ENCODE measurements around the gene OAF. TPM values are rescaled to one million over a fixed set of nuclear protein-coding genes. Genes with fewer than 3 reads are reported as not detected.

OAF gene
- total and polyA plus RNA-seq, 2 of the 8 experiments (the other 6 are each of a cell fraction or from before 2014, with no cell fraction given): 1.3 to 1.5 TPM

- no peaks in the 10 kb centered on the region for H3K79me2 ChIP-seq (ENCODE audit: control insufficient read depth in 1 of 2, insufficient read depth in 2 of 2, low read length in 2 of 2)
- TF ChIP-seq SP2 (IDR thresholded peaks at IDR 0.05; ENCODE audit: low read length): no peak
- no peak for TF ChIP-seq BRCA1 (IDR thresholded peaks at IDR 0.05; ENCODE audit: low read depth, low read length)
- no peak for TF ChIP-seq EP300 (IDR thresholded peaks at IDR 0.05; ENCODE audit: borderline replicate concordance in 1 of 2, low read depth in 2 of 2, low read length in 2 of 2)
- TF ChIP-seq CTBP2 (IDR thresholded peaks at IDR 0.05; ENCODE audit: borderline replicate concordance, insufficient read depth, insufficient read length, low read length): peak; percentile 25
- TF ChIP-seq TBP (IDR thresholded peaks at IDR 0.05; ENCODE audit: low read depth, low read length): peak; percentile 43; the same call in 1 of the 2 replicates
- peak; percentile 65 for TF ChIP-seq KDM4A (IDR thresholded peaks at IDR 0.05; ENCODE audit: low read depth, low read length, severe bottlenecking)
- TF ChIP-seq CHD1 (IDR thresholded peaks at IDR 0.05; ENCODE audit: low read depth, low read length): no peak
- TF ChIP-seq SP1 (IDR thresholded peaks at IDR 0.05; ENCODE audit: low read depth, low read length): 0 out of 2 replicates have a peak, but pooled peaks have one; percentile 33
- peak overlapping the region in 3 of 4 experiments; percentile 26 to 45 (median 40); a peak in 3 of 7 replicates for H3K9ac ChIP-seq (replicated peaks in 1 of 4; ENCODE audit: extremely low read depth in 1 of 4, low read depth in 3 of 4, low read length in 3 of 4)
- DNase-seq (ENCODE audit: low read depth in 1 of 2, low spot score in 2 of 2) (peak in 1 of 2 experiments; percentile 64), FAIRE-seq (no peak)
- H3K36me3 ChIP-seq (ENCODE audit: control insufficient read depth in 2 of 4, insufficient read depth in 4 of 4, low read length in 3 of 4): no peaks in the 10 kb centered on the region
- no peak overlapping the region for H3K23ac ChIP-seq (ENCODE audit: insufficient read length)
- peak overlapping the region; percentile 85; the same call in 1 of the 2 replicates for H2BK15ac ChIP-seq (ENCODE audit: low read length)
- peak overlapping the region; percentile 62 for H4K91ac ChIP-seq (replicated peaks; ENCODE audit: insufficient read length, low read length)
- no peaks in the 10 kb centered on the region; the same call in 1 of the 2 replicates for H3K79me1 ChIP-seq (ENCODE audit: low read depth, low read length)
- no peak overlapping the region for H3K4ac ChIP-seq (replicated peaks; ENCODE audit: insufficient read length, low read depth, low read length)
- no peaks in the 10 kb centered on the region for H4K20me1 ChIP-seq (replicated peaks in 1 of 2; ENCODE audit: control insufficient read depth in 1 of 2, insufficient read depth in 2 of 2, low read length in 2 of 2)
- no peak overlapping the region for H3K14ac ChIP-seq (ENCODE audit: insufficient read length)
- H3K9me3 ChIP-seq (ENCODE audit: insufficient read depth in 2 of 2, low read depth in 1 of 2, low read length in 1 of 2): no peaks in the 10 kb centered on the region
- H3K27me3 ChIP-seq (replicated peaks in 1 of 4; ENCODE audit: control insufficient read depth in 3 of 4, extremely low read depth in 1 of 4, insufficient read depth in 3 of 4, low read length in 3 of 4): peaks cover 0 to 7% (median 3%) of the 10 kb centered on the region in 4 experiments; a peak in 4 of 7 replicates
- H2BK20ac ChIP-seq (ENCODE audit: low read length): peak overlapping the region; percentile 88; the same call in 1 of the 2 replicates
- peaks cover 9 to 28% (median 16%) of the 10 kb centered on the region in 4 experiments for H3K4me1 ChIP-seq (replicated peaks in 1 of 4; ENCODE audit: control insufficient read depth in 3 of 4, insufficient read depth in 4 of 4, low read length in 3 of 4)
- H3K56ac ChIP-seq (replicated peaks; ENCODE audit: insufficient read length, low read depth, low read length): no peak overlapping the region
- 13% methylated on average over 9 of the region's 9 CpGs; no CpG with 5 or more reads in 1 of the 2 experiments for whole genome bisulfite sequencing, 2 experiments (ENCODE audit: extremely low coverage in 1 of 2, insufficient coverage in 1 of 2, insufficient read length in 1 of 2, insufficient replicate concordance in 2 of 2, low coverage in 1 of 2, low lambda C conversion rate in 2 of 2, missing lambda C conversion rate in 1 of 2)
- H2BK120ac ChIP-seq (replicated peaks; ENCODE audit: low read depth, low read length): peak overlapping the region; percentile 1
- peak overlapping the region; percentile 52; the same call in 1 of the 2 replicates for H3K27ac ChIP-seq (ENCODE audit: low read depth, low read length)
- no peaks in the 10 kb centered on the region; the same call in 1 of the 2 replicates for H3K23me2 ChIP-seq (ENCODE audit: low read depth, low read length)
- peak overlapping the region; percentile 7 to 50 (median 36); a peak in 7 of 8 replicates for H3K4me3 ChIP-seq (ENCODE audit: extremely low read depth in 1 of 4, insufficient read depth in 2 of 4, low read depth in 3 of 4, low read length in 4 of 4)
- peak overlapping the region; percentile 93 for H3K18ac ChIP-seq (ENCODE audit: extremely low read depth, low read length)
- ChIA-PET CTCF (ENCODE audit: partially characterized antibody) (interaction anchor here (1.0 to 41.2 kb wide), 5 partner anchors 16 to 46 kb away, joined by 3 to 1412 read pairs (median 7); partner anchors contain the start of gene POU2F3), POLR2A (ENCODE audit: partially characterized antibody) (no interaction called here)
- H2AFZ ChIP-seq (ENCODE audit: low read length): no peak overlapping the region
- peak overlapping the region; percentile 89; the same call in 1 of the 2 replicates for H2BK5ac ChIP-seq (ENCODE audit: low read depth, low read length)
- H3K4me2 ChIP-seq (ENCODE audit: insufficient read depth in 1 of 2, low read depth in 2 of 2, low read length in 2 of 2): peak overlapping the region; percentile 71 to 83
- H4K8ac ChIP-seq (ENCODE audit: extremely low read depth, insufficient read depth, low read length): no peak overlapping the region; the same call in 1 of the 2 replicates
- H2AK5ac ChIP-seq (ENCODE audit: low read depth, low read length): 0 out of 2 replicates have a peak overlapping the region, but pooled peaks have one; percentile 24
- peak overlapping the region; percentile 9 for H4K5ac ChIP-seq (ENCODE audit: insufficient read length, low read depth, low read length)
- H2BK12ac ChIP-seq (ENCODE audit: low read depth, low read length): peak overlapping the region; percentile 94; the same call in 1 of the 2 replicates
These were observed 44.7 kb downstream of the OAF start for GRCh38 chr11:120255519-120255866.

Measured in H1 (cell line).